Activated CD4-positive, alpha-beta T cell treated with anti-CD3 and anti-CD28 coated beads for 24 hours (primary cell): ENCODE data around the gene INSIG2.

ENCODE experiments used
- DNase-seq, 2 donors: peaks; one replicate each; pipeline ENCODE4 v3.0.0-alpha.2; 2020; ENCODE audit warnings: low read depth in 2 of 2

Gene INSIG2

DNA sequence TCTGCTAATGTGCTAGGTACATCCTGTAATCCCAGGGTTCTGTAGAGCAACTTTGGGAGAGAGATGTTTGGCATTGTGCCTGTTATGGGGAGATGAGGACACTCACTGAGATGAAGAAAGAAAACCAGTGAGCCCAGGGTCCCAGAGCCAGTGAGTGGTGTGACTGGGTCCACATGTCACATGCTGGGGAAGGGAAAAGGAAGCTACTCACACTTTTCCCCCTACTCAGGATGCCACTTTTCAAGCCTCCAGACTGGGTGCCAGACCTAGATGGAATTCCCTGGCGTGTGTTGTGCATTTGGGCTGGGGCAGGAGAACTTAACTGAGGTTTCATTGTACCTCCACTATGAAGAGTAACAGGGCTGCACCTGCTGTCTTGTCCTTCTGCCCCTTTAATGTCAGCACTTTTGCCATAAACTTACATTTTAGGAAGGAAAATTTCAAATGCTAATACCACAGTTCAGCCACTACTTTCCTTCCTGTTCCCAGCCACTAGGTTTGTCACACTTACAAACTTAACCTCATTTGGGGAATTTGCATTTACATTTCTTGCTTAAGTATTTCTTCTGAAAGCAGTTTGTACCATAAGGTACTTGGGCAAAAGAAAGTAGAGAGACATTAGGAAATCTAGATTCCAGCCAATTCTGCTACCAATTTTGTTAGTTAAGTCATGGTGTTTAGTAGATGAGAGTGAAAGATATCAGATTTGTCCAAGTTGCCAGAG, 10.2 kb downstream of the INSIG2 start:
- DNase-seq: no peak

GRCh38 chr2:118102433-118103082, 14.3 kb downstream of the INSIG2 start:
- no peak for DNase-seq

- DNase-seq: no peak
Observed at GRCh38 chr2:118103951-118104940, 16.0 kb downstream of the INSIG2 start.

DNA sequence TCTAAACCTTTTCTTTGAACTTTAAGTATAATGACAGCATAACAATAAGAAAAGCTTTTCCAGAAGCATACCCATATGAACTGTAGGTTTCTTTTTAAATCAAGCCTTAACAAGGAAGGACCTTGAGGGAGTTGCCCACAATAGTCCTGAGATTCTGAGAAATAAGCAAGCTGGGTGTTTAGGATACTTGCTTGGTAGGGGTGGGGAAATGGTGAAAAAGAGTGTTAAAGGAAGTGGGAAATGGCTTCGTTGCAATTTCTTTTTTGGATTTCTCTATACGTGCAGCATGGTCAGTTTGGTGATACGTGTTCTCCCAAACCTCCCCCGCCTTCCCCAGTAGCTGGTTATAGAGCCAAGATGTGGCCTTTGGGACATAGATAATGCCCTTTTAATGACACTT, 17.2 kb downstream of the INSIG2 start:
- DNase-seq: no peak

GRCh38 chr2:118106926-118107325, 18.7 kb downstream of the INSIG2 start:
- no peak for DNase-seq

GRCh38 chr2:118110310-118110709, 22.0 kb downstream of the INSIG2 start:
- DNase-seq: no peak

- no peak for DNase-seq
Observed at GRCh38 chr2:118110991-118111390, 22.7 kb downstream of the INSIG2 start.

DNA sequence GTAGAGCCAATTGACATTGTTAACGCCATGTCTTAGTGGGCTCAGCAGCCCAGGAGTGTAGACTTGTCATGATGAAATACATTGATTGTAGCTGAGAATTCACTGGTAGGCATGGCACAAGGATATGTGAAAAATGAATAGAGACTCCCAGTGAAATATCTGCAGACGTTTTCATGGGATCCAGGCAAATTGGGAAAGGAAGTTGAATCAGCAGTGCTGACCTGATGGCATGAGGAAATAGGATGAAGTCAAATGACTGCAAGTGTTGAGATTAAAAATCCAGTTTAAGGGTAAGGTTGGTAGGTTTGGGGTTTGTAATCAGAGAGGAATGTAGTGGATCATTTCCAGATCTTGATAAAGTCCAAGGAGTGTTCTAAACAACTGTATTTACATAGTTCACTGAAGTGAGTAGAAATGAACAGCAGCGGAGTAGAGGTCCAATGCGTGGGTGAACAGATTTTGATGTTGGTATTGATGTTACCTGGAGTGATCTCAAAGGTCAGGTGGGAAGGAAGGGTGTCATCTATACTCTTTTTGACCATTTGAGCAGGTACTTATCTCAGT, 24.6 kb downstream of the INSIG2 start:
- DNase-seq: no peak

GRCh38 chr2:118114863-118115262, 26.6 kb downstream of the INSIG2 start:
- no peak for DNase-seq

GRCh38 chr2:118115761-118116160, 27.5 kb downstream of the INSIG2 start:
- DNase-seq: no peak

- no peak for DNase-seq
Observed at GRCh38 chr2:118118479-118118878, 30.2 kb downstream of the INSIG2 start.

- DNase-seq: no peak
Observed at GRCh38 chr2:118119158-118119727, 31.0 kb downstream of the INSIG2 start.

- DNase-seq: no peak
Observed at GRCh38 chr2:118119761-118120400, 31.6 kb downstream of the INSIG2 start.

DNA sequence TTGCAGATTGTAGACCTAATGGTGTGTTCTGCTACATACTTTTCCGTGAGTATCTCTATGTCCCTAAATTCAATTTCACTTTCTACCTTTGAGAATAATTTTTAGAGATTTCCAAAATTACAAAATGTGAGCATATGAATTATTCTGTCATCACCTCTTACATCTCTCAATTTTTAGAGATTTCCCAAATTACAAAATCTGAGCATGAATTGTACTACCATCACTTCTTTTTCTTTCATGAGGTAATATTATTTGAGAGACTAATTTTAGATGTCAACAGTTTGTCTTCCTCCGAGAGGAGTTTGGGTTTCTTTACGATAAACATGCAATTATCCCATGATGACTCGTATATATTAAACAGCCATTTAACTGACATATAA, 32.1 kb downstream of the INSIG2 start:
- no peak for DNase-seq

- no peak for DNase-seq
Observed at GRCh38 chr2:118121101-118121500, 32.8 kb downstream of the INSIG2 start.

- DNase-seq: no peak
Observed at GRCh38 chr2:118121986-118122524, 33.8 kb downstream of the INSIG2 start.

DNA sequence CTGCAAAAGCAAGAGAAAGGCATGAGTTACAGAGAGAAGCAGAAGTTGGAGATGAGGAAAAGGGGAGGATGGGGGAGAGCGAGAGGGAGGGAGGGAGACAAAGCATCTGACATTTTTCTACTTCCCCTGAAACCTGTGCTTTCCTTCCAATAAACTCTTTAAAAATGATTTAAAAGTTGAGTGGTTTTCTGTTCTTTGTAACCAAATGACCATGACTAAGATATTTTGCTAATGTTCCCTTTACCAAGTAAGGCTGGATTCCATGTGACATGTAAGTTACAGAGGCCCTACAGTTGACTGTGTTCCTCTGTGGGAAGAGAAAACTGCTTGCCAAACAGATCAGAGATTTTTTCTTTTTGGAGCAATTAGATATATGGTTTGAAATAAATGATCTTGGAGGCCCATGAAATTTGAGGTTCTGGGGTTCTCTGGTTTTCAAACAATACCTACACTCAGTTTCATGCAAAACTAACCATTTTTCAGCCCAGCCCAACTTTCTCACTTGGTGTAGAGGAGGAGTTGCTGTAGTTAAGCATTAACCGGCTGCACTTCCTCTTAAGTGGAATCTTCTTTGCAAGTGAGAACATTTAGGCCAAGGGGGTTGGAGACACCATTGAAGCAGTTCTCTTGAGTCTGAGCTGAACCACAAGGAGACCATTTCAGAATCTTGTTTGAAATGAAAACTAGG, 34.5 kb downstream of the INSIG2 start:
- DNase-seq: no peak

DNA sequence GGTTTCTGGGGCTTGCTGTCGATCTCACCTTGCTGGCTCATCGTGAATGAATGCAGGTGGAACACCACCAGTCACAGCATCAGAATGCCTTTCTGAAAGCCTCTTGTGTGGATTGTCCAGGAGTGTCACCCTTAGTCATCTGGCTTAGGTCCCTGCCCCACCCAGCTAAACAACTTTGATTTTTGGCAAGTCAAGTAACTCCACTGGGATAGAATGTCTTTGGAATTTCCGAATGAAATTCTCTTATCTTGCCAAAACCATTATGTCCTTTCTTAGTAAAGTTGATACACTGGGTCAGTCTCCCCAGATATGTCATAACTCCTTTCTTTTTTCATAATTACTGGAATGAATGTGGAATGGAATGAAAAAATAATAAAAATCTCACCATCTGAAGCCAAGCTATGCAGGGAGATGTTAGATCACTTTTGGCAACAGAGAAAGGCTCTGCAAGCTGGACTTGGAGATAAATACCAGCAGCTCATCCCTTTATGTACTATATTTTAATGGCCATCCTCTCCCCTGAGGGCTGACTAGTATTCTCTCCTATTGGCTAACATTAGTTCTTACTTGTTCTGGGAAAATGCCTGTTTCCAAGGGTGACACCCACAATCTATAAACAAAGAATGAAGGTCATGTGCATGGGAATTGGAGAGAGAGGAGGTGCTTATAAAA, 35.4 kb downstream of the INSIG2 start:
- DNase-seq: no peak

DNA sequence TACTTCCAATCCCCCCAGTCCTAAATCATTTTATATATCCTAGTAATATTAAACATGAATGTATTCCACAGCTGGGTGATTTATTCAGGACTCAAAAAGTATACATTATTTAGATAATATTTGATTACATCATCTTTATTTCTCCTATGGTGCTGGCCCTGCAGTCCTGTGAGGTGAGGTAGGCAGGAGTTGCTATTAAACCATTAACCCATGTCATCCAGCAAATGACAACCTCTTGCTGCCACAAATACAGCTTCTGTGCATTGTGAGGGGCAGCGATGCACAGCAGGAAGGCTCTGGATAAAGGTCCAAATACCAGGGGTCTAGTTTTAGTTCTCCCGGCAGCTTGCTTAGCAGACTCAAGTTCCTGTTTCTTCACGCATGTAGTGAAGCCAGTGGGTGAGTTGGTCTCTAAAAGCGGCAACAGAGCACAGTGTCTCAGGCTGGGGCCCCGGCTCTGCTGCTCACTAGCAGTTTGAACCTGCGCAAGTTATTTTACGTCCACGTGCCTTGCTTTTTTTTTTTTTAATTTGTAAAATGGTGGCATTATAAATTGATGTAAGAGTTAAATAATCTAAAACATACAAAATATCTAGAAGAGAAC, 36.1 kb downstream of the INSIG2 start:
- DNase-seq: no peak
